Endothelial cell of umbilical vein (primary cell): ENCODE measurements around the gene TXNDC2.

Experiments used
- EZH2 ChIP-seq: IDR thresholded peaks from 2 replicates; pipeline ENCODE4 v1.6.1; 2012; ENCODE audit warnings: borderline replicate concordance, low read depth, mild to moderate bottlenecking, moderate library complexity, low read length, inconsistent platforms; ENCODE audit not compliant: severe bottlenecking
- POLR2A ChIP-seq: IDR thresholded peaks from 2 replicates; pipeline ENCODE4 v1.6.1; 2012; ENCODE audit warnings: low read depth, mild to moderate bottlenecking, control low read depth, low read length
- TF ChIP-seq, protein P1 (sequence below), 2 donors: IDR thresholded peaks; 1 replicate in 1 of 2; 2 replicates in 1 of 2; pipeline ENCODE4 v1.5.1; 2011; ENCODE audit warnings: low read length in 2 of 2, mild to moderate bottlenecking in 2 of 2, moderate library complexity in 2 of 2, control low read depth in 1 of 2, inconsistent platforms in 1 of 2, low read depth in 1 of 2; ENCODE audit not compliant: insufficient read depth in 1 of 2; ENCODE audit errors: extremely low read depth in 1 of 2

DNA sequence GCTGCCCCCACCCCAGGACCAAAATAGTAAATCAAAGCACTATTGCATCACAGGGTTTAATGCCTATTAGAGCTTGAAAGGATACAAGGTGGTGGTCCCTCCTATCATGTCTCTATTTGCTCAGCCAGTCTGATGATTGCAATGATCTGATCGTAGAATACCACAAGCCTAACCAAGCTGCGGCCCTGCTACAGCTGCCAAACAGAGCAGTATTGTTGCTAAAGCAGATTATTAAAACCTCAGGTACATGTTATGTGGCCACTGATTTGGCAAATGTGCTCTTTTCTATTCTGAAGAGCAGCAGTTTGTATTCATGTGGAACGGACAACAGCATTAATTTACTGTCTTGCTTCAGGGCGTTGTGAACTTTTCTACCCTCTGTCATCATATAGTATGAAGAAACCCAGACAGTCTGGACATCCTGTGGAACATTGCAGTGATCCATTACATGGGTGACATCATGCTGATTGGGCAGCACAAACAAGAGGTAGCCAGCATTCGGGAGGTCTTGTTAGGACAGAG is 19.7 kb downstream of the TXNDC2 start:
- TF ChIP-seq, protein P1, sequence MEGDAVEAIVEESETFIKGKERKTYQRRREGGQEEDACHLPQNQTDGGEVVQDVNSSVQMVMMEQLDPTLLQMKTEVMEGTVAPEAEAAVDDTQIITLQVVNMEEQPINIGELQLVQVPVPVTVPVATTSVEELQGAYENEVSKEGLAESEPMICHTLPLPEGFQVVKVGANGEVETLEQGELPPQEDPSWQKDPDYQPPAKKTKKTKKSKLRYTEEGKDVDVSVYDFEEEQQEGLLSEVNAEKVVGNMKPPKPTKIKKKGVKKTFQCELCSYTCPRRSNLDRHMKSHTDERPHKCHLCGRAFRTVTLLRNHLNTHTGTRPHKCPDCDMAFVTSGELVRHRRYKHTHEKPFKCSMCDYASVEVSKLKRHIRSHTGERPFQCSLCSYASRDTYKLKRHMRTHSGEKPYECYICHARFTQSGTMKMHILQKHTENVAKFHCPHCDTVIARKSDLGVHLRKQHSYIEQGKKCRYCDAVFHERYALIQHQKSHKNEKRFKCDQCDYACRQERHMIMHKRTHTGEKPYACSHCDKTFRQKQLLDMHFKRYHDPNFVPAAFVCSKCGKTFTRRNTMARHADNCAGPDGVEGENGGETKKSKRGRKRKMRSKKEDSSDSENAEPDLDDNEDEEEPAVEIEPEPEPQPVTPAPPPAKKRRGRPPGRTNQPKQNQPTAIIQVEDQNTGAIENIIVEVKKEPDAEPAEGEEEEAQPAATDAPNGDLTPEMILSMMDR (IDR thresholded peaks at IDR 0.05; ENCODE audit: extremely low read depth in 1 of 2, insufficient read depth in 1 of 2, low read depth in 1 of 2, low read length in 2 of 2), result no peak
- TF ChIP-seq POLR2A (no peak), EZH2 (no peak)
